ENCODE data around the gene KLHL29.

DNA sequence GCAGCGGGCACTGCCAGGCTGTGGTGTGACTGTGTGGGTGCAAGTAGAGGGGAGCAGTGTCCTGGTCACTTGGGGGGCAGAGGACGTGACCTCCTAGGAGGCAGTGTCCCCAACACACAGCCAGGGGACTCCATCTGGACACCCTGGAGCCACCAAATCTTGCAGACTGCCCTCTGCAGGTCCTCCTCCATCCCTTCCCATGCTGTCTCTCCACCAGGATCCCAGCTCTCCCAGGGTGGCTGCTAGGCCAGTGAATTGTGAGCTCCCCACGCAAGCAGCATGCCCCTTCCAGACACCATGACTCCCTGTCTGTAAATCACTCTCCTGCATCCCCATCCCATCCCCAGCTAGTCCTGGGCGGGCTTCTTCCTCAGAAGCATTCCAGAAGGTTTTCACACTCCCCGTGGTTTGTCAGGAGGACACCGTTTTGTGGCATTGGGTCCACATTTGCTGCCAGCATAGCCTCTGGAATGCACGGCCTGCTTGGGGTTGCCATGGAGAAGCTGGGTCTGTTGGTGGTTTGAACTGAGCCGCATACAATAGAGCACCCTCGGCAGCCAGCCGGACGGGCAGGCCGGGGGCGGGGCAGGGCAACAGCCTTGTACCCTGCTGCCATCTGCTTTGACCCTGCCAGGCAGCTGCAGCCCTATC, 210.7 kb downstream of the KLHL29 start:
- TF ChIP-seq POLR2A (IDR thresholded peaks at IDR 0.05; ENCODE audit: low read depth, low read length) (no peak), POLR2AphosphoS5 (IDR thresholded peaks at IDR 0.05; ENCODE audit: low read depth, low read length) (no peak), TAF1 (IDR thresholded peaks at IDR 0.05; ENCODE audit: borderline replicate concordance, low read depth, low read length) (no peak)
